ENCODE results near the gene ZNF30.

DNA sequence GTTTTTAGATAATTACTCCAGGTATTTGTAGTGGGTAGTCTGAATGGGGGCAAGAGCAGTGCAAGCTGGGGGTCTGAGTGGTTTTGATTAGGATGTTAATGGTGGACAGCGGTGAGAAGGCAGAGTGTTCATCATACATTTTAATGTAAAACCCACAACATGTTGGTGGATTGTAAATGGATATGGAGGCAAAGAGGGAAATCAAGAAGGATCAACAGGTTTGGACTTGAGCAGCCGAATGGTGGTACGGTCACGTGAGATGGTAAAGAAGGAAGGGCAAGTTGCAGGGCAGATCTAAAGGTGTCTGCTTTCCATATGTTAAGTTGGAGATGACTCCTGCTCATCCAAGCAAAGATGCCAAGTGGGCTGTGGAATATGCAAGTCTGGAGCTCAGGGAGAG is 9.5 kb downstream of the ZNF30 start:
- TF ChIP-seq, protein P1, sequence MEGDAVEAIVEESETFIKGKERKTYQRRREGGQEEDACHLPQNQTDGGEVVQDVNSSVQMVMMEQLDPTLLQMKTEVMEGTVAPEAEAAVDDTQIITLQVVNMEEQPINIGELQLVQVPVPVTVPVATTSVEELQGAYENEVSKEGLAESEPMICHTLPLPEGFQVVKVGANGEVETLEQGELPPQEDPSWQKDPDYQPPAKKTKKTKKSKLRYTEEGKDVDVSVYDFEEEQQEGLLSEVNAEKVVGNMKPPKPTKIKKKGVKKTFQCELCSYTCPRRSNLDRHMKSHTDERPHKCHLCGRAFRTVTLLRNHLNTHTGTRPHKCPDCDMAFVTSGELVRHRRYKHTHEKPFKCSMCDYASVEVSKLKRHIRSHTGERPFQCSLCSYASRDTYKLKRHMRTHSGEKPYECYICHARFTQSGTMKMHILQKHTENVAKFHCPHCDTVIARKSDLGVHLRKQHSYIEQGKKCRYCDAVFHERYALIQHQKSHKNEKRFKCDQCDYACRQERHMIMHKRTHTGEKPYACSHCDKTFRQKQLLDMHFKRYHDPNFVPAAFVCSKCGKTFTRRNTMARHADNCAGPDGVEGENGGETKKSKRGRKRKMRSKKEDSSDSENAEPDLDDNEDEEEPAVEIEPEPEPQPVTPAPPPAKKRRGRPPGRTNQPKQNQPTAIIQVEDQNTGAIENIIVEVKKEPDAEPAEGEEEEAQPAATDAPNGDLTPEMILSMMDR (IDR thresholded peaks at IDR 0.05; ENCODE audit: low read depth, low read length) = no peak
- no peak for TF ChIP-seq EZH2phosphoT487 (IDR thresholded peaks at IDR 0.05; ENCODE audit: low read depth)
